Measurements from ENCODE around the gene CEP164.

- no peak for TF ChIP-seq CTCF (IDR thresholded peaks at IDR 0.05)
- TF ChIP-seq POLR2A (IDR thresholded peaks at IDR 0.05): no peak
Observed at GRCh38 chr11:117409511-117409910, 81.9 kb downstream of the CEP164 start.

Measured in lower leg skin (tissue), 3 donors.